BLaER1 treated with 17β-estradiol and CSF1 and Interleukin-3, amounts not matched to agents 10 nM and 100 nM (cell line): ENCODE measurements around the gene PTPRN2.

ENCODE experiments used
- H3K27ac ChIP-seq, 11 experiments: shearing (Covaris generic); formaldehyde crosslinking; 2 replicates each; pipeline ENCODE4 v1.8.1; 2022
- H3K27me3 ChIP-seq, 11 experiments: shearing (Covaris generic); formaldehyde crosslinking; 2 replicates each; pipeline ENCODE4 v1.8.1; 2022
- H3K36me3 ChIP-seq, 11 experiments: shearing (Covaris generic); formaldehyde crosslinking; 2 replicates each; pipeline ENCODE4 v1.8.1; 2022
- H3K4me1 ChIP-seq, 10 experiments: shearing (Covaris generic); formaldehyde crosslinking; 2 replicates each; pipeline ENCODE4 v1.8.1; 2022
- H3K4me2 ChIP-seq, 11 experiments: shearing (Covaris generic); formaldehyde crosslinking; 2 replicates each; pipeline ENCODE4 v1.8.1; 2022
- H3K4me3 ChIP-seq, 10 experiments: shearing (Covaris generic); formaldehyde crosslinking; 2 replicates each; pipeline ENCODE4 v1.8.1; 2022
- H3K9ac ChIP-seq, 11 experiments: shearing (Covaris generic); formaldehyde crosslinking; 2 replicates each; pipeline ENCODE4 v1.8.1; 2022
- H3K9me3 ChIP-seq, 11 experiments: shearing (Covaris generic); formaldehyde crosslinking; replicated peaks in 1 of 11; 2 replicates each; pipeline ENCODE4 v1.8.1; 2022
- H4K20me1 ChIP-seq, 11 experiments: shearing (Covaris generic); formaldehyde crosslinking; 2 replicates each; pipeline ENCODE4 v1.8.1; 2022
- Cebpa-rat ChIP-seq, 11 experiments: shearing (Covaris generic); IDR thresholded peaks; 2 replicates each; pipeline ENCODE4 v1.8.1; 2022

PTPRN2 gene

GRCh38 chr7:158247758-158248487 is 339.7 kb downstream of the PTPRN2 start:
- 0 out of 22 replicates have a peak, but pooled peaks cover 0 to 11% (median 0%) of the 10 kb centered on the region in 11 experiments for H3K9me3 ChIP-seq

GRCh38 chr7:158246960-158247673 is 340.5 kb downstream of the PTPRN2 start:
- Histone ChIP-seq H3K36me3 (no peaks in the 10 kb centered on the region), H3K4me2 (no peak overlapping the region), H3K27me3 (no peaks in the 10 kb centered on the region), H3K27ac (no peak overlapping the region), H3K9ac (no peak overlapping the region), H4K20me1 (no peaks in the 10 kb centered on the region), H3K4me1 (no peaks in the 10 kb centered on the region), H3K9me3 (0 out of 22 replicates have a peak, but pooled peaks cover 0 to 11% (median 0%) of the 10 kb centered on the region in 11 experiments), H3K4me3 (no peak overlapping the region)
- no peak for TF ChIP-seq Cebpa-rat (IDR thresholded peaks at IDR 0.05)

More at GRCh38 chr7:158247758-158248487, 339.7 kb downstream of the PTPRN2 start:
- H3K4me2 ChIP-seq, result no peak overlapping the region
- H3K4me1 ChIP-seq, result no peaks in the 10 kb centered on the region
- H3K4me3 ChIP-seq, result no peak overlapping the region
- H3K27ac ChIP-seq, result no peak overlapping the region
- no peaks in the 10 kb centered on the region for H4K20me1 ChIP-seq
- H3K27me3 ChIP-seq, result no peaks in the 10 kb centered on the region
- no peak overlapping the region for H3K9ac ChIP-seq
- no peaks in the 10 kb centered on the region for H3K36me3 ChIP-seq
- no peak for TF ChIP-seq Cebpa-rat (IDR thresholded peaks at IDR 0.05)

- Histone ChIP-seq H3K36me3 (no peaks in the 10 kb centered on the region), H3K27me3 (no peaks in the 10 kb centered on the region), H3K4me3 (no peak overlapping the region), H3K4me2 (no peak overlapping the region), H4K20me1 (no peaks in the 10 kb centered on the region), H3K4me1 (no peaks in the 10 kb centered on the region), H3K9me3 (0 out of 22 replicates have a peak, but pooled peaks cover 0 to 11% (median 0%) of the 10 kb centered on the region in 11 experiments), H3K27ac (no peak overlapping the region), H3K9ac (no peak overlapping the region)
- TF ChIP-seq Cebpa-rat (IDR thresholded peaks at IDR 0.05), result no peak
Observed at GRCh38 chr7:158246272-158246959, 341.2 kb downstream of the PTPRN2 start.

GRCh38 chr7:158245724-158246041 is 341.9 kb downstream of the PTPRN2 start:
- H3K4me3 ChIP-seq, result no peak overlapping the region
- H3K4me2 ChIP-seq, result no peak overlapping the region
- H3K27me3 ChIP-seq, result no peaks in the 10 kb centered on the region
- no peak for TF ChIP-seq Cebpa-rat (IDR thresholded peaks at IDR 0.05)
- H3K4me1 ChIP-seq, result no peaks in the 10 kb centered on the region
- no peak overlapping the region for H3K27ac ChIP-seq
- no peak overlapping the region for H3K9ac ChIP-seq
- no peaks in the 10 kb centered on the region for H4K20me1 ChIP-seq
- H3K9me3 ChIP-seq, result 0 out of 22 replicates have a peak, but pooled peaks cover 0 to 11% (median 0%) of the 10 kb centered on the region in 11 experiments
- H3K36me3 ChIP-seq, result no peaks in the 10 kb centered on the region

GRCh38 chr7:158244873-158245723 is 342.5 kb downstream of the PTPRN2 start:
- no peak for TF ChIP-seq Cebpa-rat (IDR thresholded peaks at IDR 0.05)
- Histone ChIP-seq H3K4me3 (no peak overlapping the region), H3K4me2 (no peak overlapping the region), H3K9me3 (0 out of 22 replicates have a peak, but pooled peaks cover 0 to 11% (median 0%) of the 10 kb centered on the region in 11 experiments), H3K4me1 (peaks cover 0 to 2% (median under 1%) of the 10 kb centered on the region in 10 experiments; a peak in 11 of 20 replicates), H3K27me3 (no peaks in the 10 kb centered on the region), H3K27ac (no peak overlapping the region), H3K9ac (no peak overlapping the region), H4K20me1 (no peaks in the 10 kb centered on the region), H3K36me3 (no peaks in the 10 kb centered on the region)

GRCh38 chr7:158244430-158244829 is 343.2 kb downstream of the PTPRN2 start:
- H3K4me1 ChIP-seq, result peaks cover 5 to 9% (median 8%) of the 10 kb centered on the region in 10 experiments
- no peaks in the 10 kb centered on the region for H3K36me3 ChIP-seq
- H3K9ac ChIP-seq, result no peak overlapping the region
- H3K4me2 ChIP-seq, result no peak overlapping the region
- H3K27ac ChIP-seq, result no peak overlapping the region
- no peak overlapping the region for H3K4me3 ChIP-seq
- H3K27me3 ChIP-seq, result peaks cover 0 to 2% (median 0%) of the 10 kb centered on the region in 11 experiments; a peak in 1 of 22 replicates
- H4K20me1 ChIP-seq, result no peaks in the 10 kb centered on the region; a peak in 1 of 22 replicates
- TF ChIP-seq Cebpa-rat (IDR thresholded peaks at IDR 0.05), result no peak
- 0 out of 22 replicates have a peak, but pooled peaks cover 0 to 11% (median 0%) of the 10 kb centered on the region in 11 experiments for H3K9me3 ChIP-seq

- TF ChIP-seq Cebpa-rat (IDR thresholded peaks at IDR 0.05), result no peak
- no peaks in the 10 kb centered on the region for H3K36me3 ChIP-seq
- H3K27me3 ChIP-seq, result peaks cover 0 to 17% (median 0%) of the 10 kb centered on the region in 11 experiments; a peak in 3 of 22 replicates
- H4K20me1 ChIP-seq, result peaks cover 0 to 10% (median 0%) of the 10 kb centered on the region in 11 experiments; a peak in 2 of 22 replicates
- no peak overlapping the region for H3K9ac ChIP-seq
- H3K9me3 ChIP-seq, result no peaks in the 10 kb centered on the region
- no peak overlapping the region for H3K4me2 ChIP-seq
- peaks cover 24 to 29% (median 28%) of the 10 kb centered on the region in 10 experiments for H3K4me1 ChIP-seq
- no peak overlapping the region for H3K4me3 ChIP-seq
- no peak overlapping the region for H3K27ac ChIP-seq
Observed at GRCh38 chr7:158241919-158242318, 345.7 kb downstream of the PTPRN2 start.

GRCh38 chr7:158240801-158241200 is 346.8 kb downstream of the PTPRN2 start:
- Histone ChIP-seq H4K20me1 (peaks cover 0 to 10% (median 0%) of the 10 kb centered on the region in 11 experiments; a peak in 2 of 22 replicates), H3K36me3 (no peaks in the 10 kb centered on the region), H3K4me2 (no peak overlapping the region), H3K4me3 (no peak overlapping the region), H3K9ac (no peak overlapping the region), H3K9me3 (no peaks in the 10 kb centered on the region), H3K27me3 (peaks cover 0 to 17% (median 0%) of the 10 kb centered on the region in 11 experiments; a peak in 3 of 22 replicates), H3K27ac (no peak overlapping the region), H3K4me1 (peaks cover 24 to 38% (median 37%) of the 10 kb centered on the region in 10 experiments)
- TF ChIP-seq Cebpa-rat (IDR thresholded peaks at IDR 0.05), result no peak
